NCI-H2171 (cell line): ENCODE results near the gene FNDC10.
A peak's percentile ranks its signal among the peaks of the same experiment; 100 is the strongest.

Experiments used
- DNase-seq: peaks from one replicate; lab custom pipeline; 2025; lab: John Stamatoyannopoulos, UW

FNDC10 gene

GRCh38 chr1:1627829-1628753 is 28.2 kb upstream of the FNDC10 start:
- no peak for DNase-seq

DNA sequence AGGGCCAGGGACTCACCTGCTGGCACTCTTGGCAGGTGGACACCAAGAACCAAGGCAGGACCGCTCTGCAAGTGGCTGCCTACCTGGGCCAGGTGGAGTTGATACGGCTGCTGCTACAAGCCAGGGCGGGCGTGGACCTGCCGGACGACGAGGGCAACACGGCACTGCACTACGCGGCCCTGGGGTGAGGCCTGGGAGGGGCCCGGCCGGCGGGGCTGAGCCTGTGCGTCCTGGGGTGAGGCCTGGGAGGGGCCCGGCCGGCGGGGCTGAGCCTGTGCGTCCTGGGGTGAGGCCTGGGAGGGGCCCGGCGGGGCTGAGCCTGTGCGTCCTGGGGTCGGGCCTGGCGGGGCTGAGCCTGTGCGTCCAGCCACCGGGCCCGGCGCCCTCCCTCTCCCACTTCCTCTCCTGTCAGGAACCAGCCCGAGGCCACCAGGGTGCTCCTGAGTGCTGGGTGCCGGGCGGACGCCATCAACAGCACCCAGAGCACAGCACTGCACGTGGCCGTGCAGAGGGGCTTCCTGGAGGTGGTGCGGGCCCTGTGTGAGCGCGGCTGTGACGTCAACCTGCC is 27.4 kb upstream of the FNDC10 start:
- DNase-seq, result no peak

DNA sequence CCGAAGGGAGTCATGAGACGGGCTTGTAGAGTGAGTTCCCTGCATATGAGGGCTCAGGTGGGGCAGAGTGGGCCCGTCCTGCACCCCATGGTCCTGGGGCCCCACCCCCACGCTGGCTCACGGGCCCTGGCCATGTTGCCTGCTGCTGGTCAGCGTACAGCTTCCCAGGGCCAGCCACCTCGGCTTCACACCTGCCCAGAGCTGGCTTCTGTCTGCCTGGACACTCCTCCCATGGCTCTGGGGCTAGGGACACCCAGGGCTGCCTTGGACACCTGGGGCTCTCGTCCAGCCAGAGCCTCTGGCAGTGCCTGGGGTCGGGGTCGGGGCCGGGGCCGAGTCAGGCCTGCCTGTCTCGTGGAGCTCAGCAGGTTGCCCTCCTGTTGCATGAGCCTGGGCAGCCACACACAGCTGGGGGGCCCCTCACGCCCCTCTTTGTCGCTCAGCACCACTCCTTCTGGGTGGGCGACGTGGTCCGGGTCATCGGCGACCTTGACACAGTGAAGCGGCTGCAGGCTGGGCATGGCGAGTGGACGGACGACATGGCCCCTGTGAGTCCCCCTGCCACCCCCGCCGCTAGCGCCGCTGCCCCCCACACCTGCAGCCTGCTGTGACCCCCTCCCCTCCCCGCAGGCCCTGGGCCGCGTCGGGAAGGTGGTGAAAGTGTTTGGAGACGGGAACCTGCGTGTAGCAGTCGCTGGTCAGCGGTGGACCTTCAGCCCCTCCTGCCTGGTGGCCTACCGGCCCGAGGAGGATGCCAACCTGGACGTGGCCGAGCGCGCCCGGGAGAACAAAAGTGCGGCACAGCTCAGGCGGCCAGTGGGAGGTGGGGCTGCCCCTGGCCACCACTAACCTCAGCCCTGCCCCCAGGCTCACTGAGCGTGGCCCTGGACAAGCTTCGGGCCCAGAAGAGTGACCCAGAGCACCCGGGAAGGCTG is 26.5 kb upstream of the FNDC10 start:
- no peak for DNase-seq

DNA sequence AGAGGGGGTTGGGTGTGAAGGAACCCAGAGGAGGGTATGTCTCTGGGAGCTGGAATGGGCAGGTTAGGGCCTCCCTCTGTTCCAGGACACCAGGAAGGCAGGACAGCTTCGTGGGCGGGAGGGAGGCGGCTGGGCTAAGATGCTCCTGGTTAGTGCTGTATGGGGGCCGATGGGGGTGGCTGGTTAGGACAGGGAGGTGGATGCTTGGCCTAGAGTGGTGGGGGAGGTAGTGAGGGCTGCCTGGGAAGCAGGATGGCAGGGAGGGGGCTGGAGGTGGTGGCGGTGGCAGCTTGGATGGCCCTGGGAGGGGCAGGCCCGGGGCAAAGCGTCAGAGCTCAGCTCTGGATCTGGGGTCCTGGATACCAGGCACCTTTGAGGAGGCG is 25.9 kb upstream of the FNDC10 start:
- DNase-seq, result no peak

DNA sequence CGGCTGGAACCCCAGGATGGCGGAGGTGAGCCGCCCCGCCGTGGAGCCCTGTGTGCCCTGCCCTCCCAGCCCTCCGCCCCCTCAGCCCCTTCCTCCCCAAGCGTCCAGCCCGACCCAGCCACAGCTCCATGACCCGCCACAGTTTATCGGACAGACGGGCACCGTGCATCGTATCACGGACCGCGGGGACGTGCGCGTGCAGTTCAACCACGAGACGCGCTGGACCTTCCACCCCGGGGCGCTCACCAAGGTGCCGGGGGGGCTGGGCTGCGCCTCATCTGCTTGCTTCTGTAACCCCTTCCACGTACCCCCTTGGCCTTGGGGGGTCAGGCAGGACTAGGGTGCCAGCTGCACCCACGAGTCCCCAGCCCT is 25.5 kb upstream of the FNDC10 start:
- no peak for DNase-seq

DNA sequence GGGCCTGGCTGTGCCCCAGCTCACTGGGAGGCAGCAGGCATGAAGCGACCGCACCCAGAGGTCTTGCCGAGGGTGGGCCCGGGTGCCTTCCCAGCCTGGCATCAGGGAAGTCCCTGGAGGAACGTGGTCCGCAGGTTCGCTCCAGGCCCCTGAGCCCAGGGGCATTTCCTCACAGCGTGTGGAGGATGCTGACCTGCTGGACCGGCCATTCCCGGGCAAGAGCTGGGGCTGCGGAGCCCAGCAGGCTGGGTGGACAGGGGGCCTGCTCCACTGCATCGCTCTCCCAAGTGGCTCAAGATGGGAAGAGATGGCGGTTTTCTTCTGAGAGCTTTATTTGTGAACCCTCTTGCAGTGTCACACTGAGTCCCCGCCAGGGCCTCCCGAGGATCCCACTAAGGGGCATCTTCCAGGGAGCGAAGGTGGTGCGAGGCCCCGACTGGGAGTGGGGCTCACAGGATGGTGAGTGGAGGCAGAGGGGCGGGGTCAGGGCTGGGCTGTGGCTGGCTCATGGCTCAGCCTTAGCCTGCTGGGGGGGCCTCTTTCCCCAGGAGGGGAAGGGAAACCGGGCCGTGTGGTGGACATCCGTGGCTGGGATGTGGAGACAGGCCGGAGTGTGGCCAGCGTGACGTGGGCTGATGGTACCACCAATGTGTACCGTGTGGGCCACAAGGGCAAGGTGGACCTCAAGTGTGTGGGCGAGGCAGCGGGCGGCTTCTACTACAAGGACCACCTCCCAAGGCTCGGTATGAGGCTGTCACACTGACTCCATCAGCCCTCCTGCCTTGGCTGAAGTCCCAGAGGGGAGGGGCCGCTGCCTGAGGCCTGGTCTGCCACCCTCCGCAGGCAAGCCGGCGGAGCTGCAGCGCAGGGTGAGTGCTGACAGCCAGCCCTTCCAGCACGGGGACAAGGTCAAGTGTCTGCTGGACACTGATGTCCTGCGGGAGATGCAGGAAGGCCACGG is 24.8 kb upstream of the FNDC10 start:
- peak; percentile 8 for DNase-seq

GRCh38 chr1:1623631-1624442 is 23.9 kb upstream of the FNDC10 start:
- DNase-seq, result no peak

DNA sequence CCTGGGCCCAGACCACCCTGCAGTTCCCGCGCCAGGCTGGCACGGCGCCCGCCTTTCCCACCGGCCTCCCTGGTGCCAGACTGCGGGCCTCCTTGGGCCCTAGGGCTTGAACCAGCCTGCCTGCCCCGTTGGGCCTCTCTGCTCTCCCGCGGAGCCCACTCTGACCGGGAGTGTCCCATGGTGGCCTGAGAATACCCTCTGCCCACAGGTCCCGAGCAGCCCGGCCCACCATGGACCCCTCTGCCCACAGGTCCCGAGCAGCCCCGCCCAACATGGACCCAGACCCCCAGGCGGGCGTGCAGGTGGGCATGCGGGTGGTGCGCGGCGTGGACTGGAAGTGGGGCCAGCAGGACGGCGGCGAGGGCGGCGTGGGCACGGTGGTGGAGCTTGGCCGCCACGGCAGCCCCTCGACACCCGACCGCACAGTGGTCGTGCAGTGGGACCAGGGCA is 23.3 kb upstream of the FNDC10 start:
- DNase-seq, result no peak

GRCh38 chr1:1622788-1623094 is 22.8 kb upstream of the FNDC10 start:
- no peak for DNase-seq

DNA sequence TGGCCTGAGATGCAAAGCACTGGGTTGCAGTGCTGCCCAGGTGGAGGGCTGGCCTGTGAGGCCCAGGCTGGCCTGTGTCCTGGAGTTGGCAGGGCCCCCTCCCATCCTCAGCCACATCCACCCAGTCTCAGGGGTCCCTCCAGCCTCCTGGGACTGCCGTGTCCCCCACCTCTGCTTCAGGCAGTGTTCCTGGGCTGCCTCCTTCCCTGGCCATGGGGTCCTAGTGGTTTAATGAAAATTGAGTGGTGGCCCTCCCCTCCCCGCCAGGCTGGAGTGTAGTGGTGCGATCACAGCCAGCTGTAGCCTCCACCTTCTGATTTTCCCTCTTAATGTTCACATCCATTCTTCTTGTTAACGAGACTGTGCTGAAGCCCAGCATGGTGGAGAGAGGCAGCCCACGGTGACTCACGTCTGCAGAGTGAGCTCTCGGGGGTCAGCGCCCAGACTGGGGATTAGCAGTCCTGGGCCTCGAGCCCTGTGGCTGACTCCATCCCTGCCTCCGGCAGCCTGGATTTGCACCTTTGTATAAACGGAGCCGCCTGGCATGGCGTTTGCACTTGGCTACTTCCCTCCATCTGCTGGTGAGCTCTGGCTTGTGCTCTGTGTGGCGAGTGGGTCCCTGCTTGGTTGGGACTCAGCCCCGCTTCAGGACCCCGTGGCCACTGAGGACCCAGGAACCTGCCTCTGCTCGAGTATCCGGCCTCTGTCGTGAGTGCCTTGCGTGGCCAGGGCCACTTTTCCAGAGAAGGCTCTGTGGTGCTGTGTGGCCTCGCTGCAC is 22.3 kb upstream of the FNDC10 start:
- no peak for DNase-seq

DNA sequence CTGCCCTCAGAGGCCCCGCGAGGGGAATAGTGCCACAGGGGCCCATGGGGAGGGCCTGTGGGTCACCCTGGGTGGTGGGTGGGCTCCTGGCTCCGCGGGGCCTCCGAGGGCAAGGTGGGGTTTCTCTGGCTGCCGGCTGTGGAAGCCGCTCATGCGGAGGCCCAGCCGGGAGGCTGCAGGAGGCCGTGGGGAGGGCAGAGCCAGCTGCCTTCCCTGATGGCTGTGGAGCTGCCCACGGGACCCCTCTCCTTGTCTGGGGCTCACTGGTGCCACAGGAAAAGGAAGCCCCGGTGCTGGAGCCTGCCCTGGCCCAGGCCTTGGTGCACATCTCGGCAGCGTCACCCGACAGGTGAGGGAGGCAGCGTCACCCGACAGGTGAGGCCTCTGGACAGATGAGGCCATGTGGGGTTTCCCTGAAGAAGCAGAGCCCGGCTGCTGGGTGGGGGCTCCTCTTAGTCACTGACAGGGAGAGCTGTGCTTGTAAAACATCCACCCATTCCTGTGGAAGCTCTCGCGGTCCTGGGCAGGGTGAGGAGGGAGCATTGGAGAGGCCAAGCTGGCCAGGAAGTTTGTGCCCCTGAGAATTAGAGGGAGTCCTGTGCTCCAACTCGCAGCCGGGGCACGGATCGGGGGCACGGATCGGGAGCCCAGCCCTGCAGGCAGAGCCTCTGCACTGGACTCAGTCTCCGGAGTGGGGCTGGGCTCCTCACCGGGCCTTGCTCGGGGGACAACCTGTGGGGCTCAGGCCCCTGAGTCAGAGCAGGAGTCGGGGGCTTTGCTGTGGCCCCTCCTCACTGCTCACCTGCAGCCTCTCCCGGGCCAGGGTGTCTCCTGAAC is 21.5 kb upstream of the FNDC10 start:
- no peak for DNase-seq

DNA sequence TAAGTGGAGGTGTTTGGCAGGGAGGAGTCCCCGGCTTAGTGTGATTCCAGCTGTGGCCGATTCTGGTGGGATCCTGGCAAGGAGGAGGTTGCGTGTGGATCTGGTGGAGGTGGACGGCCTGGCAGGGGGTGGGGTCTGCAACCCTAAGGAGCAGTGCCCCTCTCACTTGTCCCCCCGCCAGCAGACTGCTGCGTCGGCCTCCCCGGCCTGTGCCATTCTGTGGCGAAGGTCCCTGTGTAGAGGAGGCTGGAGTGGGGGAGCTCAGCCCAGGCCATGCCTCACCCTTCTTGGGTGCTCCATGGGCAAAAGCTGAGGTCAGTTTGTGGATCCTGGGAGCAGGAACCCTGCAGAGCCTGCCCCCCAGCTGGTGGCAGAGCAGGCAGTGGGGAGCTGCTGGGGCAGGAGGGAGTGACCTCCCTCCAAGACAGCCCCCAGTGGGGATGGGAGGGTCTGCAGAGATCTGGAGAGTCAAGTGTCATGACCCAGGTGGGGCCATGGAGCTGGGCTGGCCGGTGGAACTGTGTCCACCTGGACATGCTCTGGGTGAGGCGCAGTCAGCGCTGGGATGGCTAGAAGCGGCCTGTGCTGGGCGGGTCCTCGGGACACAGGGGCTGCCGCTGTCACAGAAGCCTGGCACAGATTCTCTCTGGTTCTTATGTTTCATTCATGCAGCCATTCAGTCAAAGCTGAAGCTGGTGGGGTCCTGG is 20.7 kb upstream of the FNDC10 start:
- no peak for DNase-seq

DNA sequence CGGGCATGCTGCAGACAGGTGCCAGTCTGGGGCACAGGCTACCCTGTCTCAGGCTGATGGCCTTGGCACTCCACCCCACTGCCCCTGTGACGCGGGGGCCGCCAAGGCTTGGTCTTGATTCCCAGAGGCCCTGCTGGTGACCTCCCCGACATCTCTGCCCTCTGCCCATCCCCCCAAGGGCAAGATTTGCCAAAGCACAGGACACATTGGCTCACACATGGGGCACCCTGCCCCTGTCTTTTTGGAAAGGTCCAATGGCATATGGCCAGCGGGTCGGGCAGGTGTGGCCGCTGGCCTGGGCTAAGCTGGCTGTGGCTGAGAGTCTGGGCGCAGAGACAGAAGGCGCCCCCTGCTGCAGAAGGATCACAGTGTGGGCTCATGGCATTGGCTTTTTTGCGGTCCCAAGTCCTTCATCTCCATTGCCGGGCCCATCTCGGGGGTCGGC is 20.0 kb upstream of the FNDC10 start:
- no peak for DNase-seq

DNA sequence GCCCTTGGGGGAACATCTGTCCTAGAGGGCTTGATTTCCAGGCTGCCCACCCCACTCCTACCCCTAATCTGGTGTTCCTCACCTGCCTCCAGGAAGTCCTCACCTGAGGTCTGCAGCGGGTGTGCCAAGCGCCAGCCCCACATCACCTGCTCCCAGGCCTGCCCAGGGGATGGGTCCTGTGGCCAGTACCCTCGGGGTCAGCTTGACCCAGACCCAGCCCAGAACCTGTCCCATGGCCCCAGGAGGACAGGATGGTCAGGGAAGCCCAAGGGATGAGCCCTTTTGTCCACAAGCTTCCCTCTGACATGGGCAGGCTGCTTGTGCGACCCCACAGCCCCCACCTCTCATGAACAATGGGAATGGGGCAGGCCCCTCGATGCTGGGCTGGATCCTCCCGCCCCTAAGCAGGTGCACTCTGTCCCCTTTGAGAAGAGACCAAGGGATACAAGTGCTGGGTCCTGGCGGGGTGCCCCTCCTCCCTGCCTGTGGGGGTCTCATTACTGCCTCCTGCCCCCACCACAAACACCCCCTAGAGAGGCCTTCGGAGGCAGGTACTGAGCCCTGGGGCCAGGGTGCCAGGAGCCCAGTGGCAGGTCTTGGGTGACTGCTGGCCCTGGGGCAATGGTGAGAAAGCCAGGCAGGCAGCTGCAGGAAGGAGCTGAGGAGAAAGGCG is 18.6 kb upstream of the FNDC10 start:
- no peak for DNase-seq

GRCh38 chr1:1617925-1618324 is 18.0 kb upstream of the FNDC10 start:
- DNase-seq, result no peak

- DNase-seq, result no peak
These were observed 17.6 kb upstream of the FNDC10 start for GRCh38 chr1:1617516-1617915.

DNA sequence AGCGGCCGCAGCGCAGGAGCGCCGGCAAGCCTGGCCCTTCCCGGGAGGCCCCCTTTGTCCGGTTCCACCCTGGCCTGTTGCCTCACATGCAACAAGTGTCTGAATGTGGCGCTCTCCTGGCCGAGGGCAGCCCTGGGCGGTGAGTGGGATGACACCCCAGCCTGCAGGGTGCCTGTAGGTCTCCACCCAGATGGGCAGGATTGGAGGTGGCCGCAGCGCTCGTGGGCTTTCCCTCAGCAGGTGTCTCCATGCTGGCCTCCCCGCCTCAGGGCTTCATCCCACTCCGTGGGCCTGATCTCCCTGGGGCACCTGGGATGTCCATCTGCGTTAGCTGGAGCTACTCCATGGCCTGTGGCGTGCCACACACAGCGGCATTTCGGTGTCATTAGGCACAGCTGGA is 16.9 kb upstream of the FNDC10 start:
- no peak for DNase-seq
